Liver (tissue), 9 donors: ENCODE data around the gene UNC5B. TPM values are rescaled to one million over a fixed set of nuclear protein-coding genes. Genes with fewer than 3 reads are reported as not detected.

Experiments used
- DNase-seq: peaks from one replicate; pipeline ENCODE4 v3.0.0-alpha.2; 2017; ENCODE audit warnings: low spot score
- H3K27ac ChIP-seq, 2 donors: one replicate each; pipeline ENCODE4 v1.7.0; 2013; ENCODE audit warnings: inconsistent platforms in 2 of 2, low read length in 2 of 2, control low read depth in 1 of 2, low read depth in 1 of 2, mild to moderate bottlenecking in 1 of 2
- H3K27me3 ChIP-seq, 4 donors: one replicate each; pipeline versions ENCODE4 v1.6.1 to v1.7.0; 2013; ENCODE audit warnings: low read length in 3 of 4, inconsistent platforms in 1 of 4, mild to moderate bottlenecking in 1 of 4, moderate library complexity in 1 of 4; ENCODE audit not compliant: control insufficient read depth in 4 of 4, insufficient read depth in 4 of 4
- H3K36me3 ChIP-seq, 4 donors: one replicate each; pipeline versions ENCODE4 v1.6.1 to v1.7.0; 2013; ENCODE audit warnings: low read length in 3 of 4, mild to moderate bottlenecking in 3 of 4, low read depth in 1 of 4, moderate library complexity in 1 of 4; ENCODE audit not compliant: control insufficient read depth in 4 of 4, insufficient read depth in 3 of 4
- H3K4me1 ChIP-seq, 4 donors: one replicate each; pipeline versions ENCODE4 v1.6.1 to v1.7.0; 2013; ENCODE audit warnings: low read length in 3 of 4, mild to moderate bottlenecking in 3 of 4, moderate library complexity in 1 of 4; ENCODE audit not compliant: control insufficient read depth in 4 of 4, insufficient read depth in 4 of 4
- H3K4me3 ChIP-seq, 3 donors: one replicate each; pipeline versions ENCODE4 v1.6.1 to v1.7.0; 2013; ENCODE audit warnings: low read length in 3 of 3, control low read depth in 1 of 3, low read depth in 1 of 3, mild to moderate bottlenecking in 1 of 3
- H3K9ac ChIP-seq, 2 donors: one replicate each; pipeline ENCODE4 v1.7.0; 2013; ENCODE audit warnings: low read length in 2 of 2, mild to moderate bottlenecking in 2 of 2, moderate library complexity in 2 of 2, control low read depth in 1 of 2, low read depth in 1 of 2
- H3K9me3 ChIP-seq, 4 donors: one replicate each; pipeline versions ENCODE4 v1.6.1 to v1.7.0; 2013; ENCODE audit warnings: low read length in 3 of 4; ENCODE audit not compliant: control insufficient read depth in 4 of 4
- ATF3 ChIP-seq: IDR thresholded peaks from 2 replicates; pipeline ENCODE4 v1.6.1; 2016; ENCODE audit warnings: antibody characterized with exemption
- CTCF ChIP-seq: fragments of 150-350 bp; IDR thresholded peaks from 2 replicates; pipeline ENCODE4 v1.5.1; 2017; ENCODE audit warnings: improper control_type of control experiment, low read depth, low read length; ENCODE audit not compliant: missing input control
- EGR1 ChIP-seq, 2 donors: IDR thresholded peaks; 2 replicates each; pipeline ENCODE4 v1.6.1; 2016 to 2018; ENCODE audit warnings: antibody characterized with exemption in 2 of 2, low read depth in 2 of 2
- FOXA1 ChIP-seq: IDR thresholded peaks from 2 replicates; pipeline ENCODE4 v1.6.1; 2016; ENCODE audit warnings: antibody characterized with exemption
- FOXA2 ChIP-seq: IDR thresholded peaks from 2 replicates; pipeline ENCODE4 v1.6.1; 2016; ENCODE audit warnings: antibody characterized with exemption
- GABPA ChIP-seq, 2 donors: IDR thresholded peaks in 1 of 2; conservative IDR thresholded peaks in 1 of 2; 2 replicates each; pipeline ENCODE4 v1.6.1; 2016; ENCODE audit warnings: antibody characterized with exemption in 2 of 2, mild to moderate bottlenecking in 1 of 2, moderate library complexity in 1 of 2
- HNF4A ChIP-seq, 2 donors: conservative IDR thresholded peaks; 2 replicates each; pipeline ENCODE4 v1.6.1; 2016; ENCODE audit warnings: antibody characterized with exemption in 2 of 2, mild to moderate bottlenecking in 2 of 2
- HNF4G ChIP-seq: IDR thresholded peaks from 2 replicates; pipeline ENCODE4 v1.6.1; 2016; ENCODE audit warnings: antibody characterized with exemption
- JUND ChIP-seq, 2 donors: IDR thresholded peaks; 2 replicates each; pipeline ENCODE4 v1.6.1; 2016; ENCODE audit warnings: antibody characterized with exemption in 2 of 2
- MAX ChIP-seq: IDR thresholded peaks from 2 replicates; pipeline ENCODE4 v1.6.1; 2016; ENCODE audit warnings: antibody characterized with exemption
- NR2F2 ChIP-seq: IDR thresholded peaks from 2 replicates; pipeline ENCODE4 v1.6.1; 2016; ENCODE audit warnings: antibody characterized with exemption
- RAD21 ChIP-seq, 2 donors: IDR thresholded peaks; 2 replicates each; pipeline ENCODE4 v1.6.1; 2016; ENCODE audit warnings: antibody characterized with exemption in 2 of 2, mild to moderate bottlenecking in 2 of 2
- REST ChIP-seq: IDR thresholded peaks from 2 replicates; pipeline ENCODE4 v1.6.1; 2016; ENCODE audit warnings: antibody characterized with exemption, mild to moderate bottlenecking
- RXRA ChIP-seq, 2 donors: IDR thresholded peaks; 2 replicates each; pipeline ENCODE4 v1.6.1; 2017 to 2018; ENCODE audit warnings: antibody characterized with exemption in 2 of 2, mild to moderate bottlenecking in 1 of 2
- SP1 ChIP-seq: IDR thresholded peaks from 2 replicates; pipeline ENCODE4 v1.6.1; 2018; ENCODE audit warnings: antibody characterized with exemption, mild to moderate bottlenecking
- TAF1 ChIP-seq: conservative IDR thresholded peaks from 2 replicates; pipeline ENCODE4 v1.6.1; 2016; ENCODE audit warnings: antibody characterized with exemption, mild to moderate bottlenecking
- YY1 ChIP-seq: IDR thresholded peaks from 2 replicates; pipeline ENCODE4 v1.6.1; 2016; ENCODE audit warnings: antibody characterized with exemption, mild to moderate bottlenecking
- ZBTB33 ChIP-seq: IDR thresholded peaks from 2 replicates; pipeline ENCODE4 v1.6.1; 2016; ENCODE audit warnings: antibody characterized with exemption
- WGBS: extraction: QIAGEN DNeasy Blood & Tissue Kit; methylation state at CpG from one replicate; pipeline ENCODE4 v1.1.7; 2013; 5-methylcytosine and 5-hydroxymethylcytosine counted together
- polyA plus RNA-seq, 2 donors: library from polyadenylated mRNA; stranded (reverse) in 1 of 2; unstranded in 1 of 2; fragments of 200-250 nt in 1 of 2; fragments of >200 nt in 1 of 2; fragmentation: Nextera tagmentation in 1 of 2; extraction: Ambion mirVana in 1 of 2; gene quantifications; one replicate each; pipeline versions ENCODE4 v1.2.1 to v1.2.3, GENCODE V29; 2013 to 2015
- total RNA-seq, 2 donors: library from RNA; depleted of rRNA; stranded (reverse); fragments of >200 nt; gene quantifications; one replicate each; pipeline ENCODE4 v1.2.3, GENCODE V29; 2014
- donor health status: healthy.
- donor health status: healthy.
- donor health status: healthy.
- donor health status: healthy.
- donor health status: healthy.

Gene UNC5B
- total and polyA plus RNA-seq, 4 donors, result 0.56 to 1.8 (median 1.3) TPM

GRCh38 chr10:71346731-71347130, 134.4 kb downstream of the UNC5B start:
- DNase-seq, result no peak
- peaks cover 24 to 57% (median 39%) of the 10 kb centered on the region in 4 donors for H3K4me1 ChIP-seq
- H3K27ac ChIP-seq, result no peak overlapping the region
- H3K27me3 ChIP-seq, result no peaks in the 10 kb centered on the region
- H3K36me3 ChIP-seq, result no peaks in the 10 kb centered on the region
- H3K9me3 ChIP-seq, result no peaks in the 10 kb centered on the region
- WGBS, result 62% methylated on average over 3 of the region's 3 CpGs
- H3K4me3 ChIP-seq, result no peak overlapping the region
- no peak overlapping the region for H3K9ac ChIP-seq
- TF ChIP-seq YY1 (no peak), RXRA (IDR thresholded peaks at IDR 0.05) (no peak), ZBTB33 (no peak), ATF3 (no peak), RAD21 (IDR thresholded peaks at IDR 0.05) (no peak), EGR1 (IDR thresholded peaks at IDR 0.05; ENCODE audit: low read depth in 2 of 2) (no peak), FOXA1 (no peak)

- peak overlapping the region in 1 of 2 donors; percentile 41 for H3K27ac ChIP-seq
- WGBS, result 35% methylated on average over 14 of the region's 14 CpGs
- H3K9ac ChIP-seq, result no peak overlapping the region
- H3K9me3 ChIP-seq, result no peaks in the 10 kb centered on the region
- H3K4me3 ChIP-seq, result peak overlapping the region in 1 of 3 donors; percentile 34
- peak; percentile 57 for DNase-seq
- H3K27me3 ChIP-seq, result no peaks in the 10 kb centered on the region
- TF ChIP-seq HNF4A (conservative IDR thresholded peaks at IDR 0.05) (peak; percentile 60 to 81), JUND (IDR thresholded peaks at IDR 0.05) (peak in 1 of 2 donors; percentile 48), HNF4G (no peak), REST (peak; percentile 76), RAD21 (IDR thresholded peaks at IDR 0.05) (peak; percentile 46 to 55), RXRA (IDR thresholded peaks at IDR 0.05) (peak; percentile 74 to 92), TAF1 (peak; percentile 48), EGR1 (IDR thresholded peaks at IDR 0.05; ENCODE audit: low read depth in 2 of 2) (peak in 1 of 2 donors; percentile 89), CTCF (no peak), ATF3 (no peak), ZBTB33 (no peak), FOXA2 (peak; percentile 80), YY1 (peak; percentile 87), GABPA (IDR thresholded peaks at IDR 0.05 in 1 of 2, conservative IDR thresholded peaks at IDR 0.05 in 1 of 2) (peak in 1 of 2 donors; percentile 67), MAX (peak; percentile 98), FOXA1 (peak; percentile 87), SP1 (peak; percentile 80), NR2F2 (no peak)
- peaks cover 24 to 61% (median 42%) of the 10 kb centered on the region in 4 donors for H3K4me1 ChIP-seq
- H3K36me3 ChIP-seq, result no peaks in the 10 kb centered on the region
These were observed 135.4 kb downstream of the UNC5B start for GRCh38 chr10:71347587-71348395.
